ENCODE data around the gene SF3B3. TPM values are rescaled to one million over a fixed set of nuclear protein-coding genes. Genes with fewer than 3 reads are reported as not detected.
"Not testable (repeated sequence)": the region's sequence is repeated elsewhere in the genome, so short reads cannot be mapped to it uniquely, and the experiment has no call there.

SF3B3 gene
- total RNA-seq, 1 experiment from 2014 or later, result 326 TPM

DNA sequence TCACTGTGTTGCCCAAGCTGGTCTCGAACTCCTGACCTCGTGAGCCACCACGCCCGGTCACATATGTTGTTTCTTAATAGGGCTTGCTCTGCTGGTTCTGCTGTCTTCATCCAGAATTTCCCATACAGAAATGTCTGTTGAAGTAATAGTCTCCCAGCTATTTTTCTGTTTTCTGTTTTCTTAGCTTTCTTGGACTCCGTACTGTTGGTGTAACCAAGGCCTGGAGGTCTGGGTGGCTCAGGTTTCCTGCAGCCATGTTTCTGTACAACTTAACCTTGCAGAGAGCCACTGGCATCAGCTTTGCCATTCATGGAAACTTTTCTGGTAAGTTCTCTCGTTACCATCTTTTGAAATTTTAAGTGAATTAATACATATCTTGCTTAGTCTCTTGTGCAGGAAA is 2.8 kb downstream of the SF3B3 start:
- ChIA-PET POLR2A (ENCODE audit: unreplicated experiment) (no interaction called here), CTCF (no interaction called here)
- Histone ChIP-seq H3K27ac (no peak overlapping the region), H3K4me1 (replicated peaks; ENCODE audit: insufficient read depth) (peaks cover 45% of the 10 kb centered on the region), H3K79me2 (ENCODE audit: low read depth) (peaks cover 96% of the 10 kb centered on the region), H3K9me3 (ENCODE audit: insufficient read depth, low read depth) (no peaks in the 10 kb centered on the region), H3K4me2 (peak overlapping the region; percentile 100), H2AFZ (no peak overlapping the region), H4K20me1 (ENCODE audit: insufficient read depth) (peaks cover 58% of the 10 kb centered on the region), H3F3A (ENCODE audit: insufficient read depth, low read depth) (peaks cover 37% of the 10 kb centered on the region), H3K9me2 (ENCODE audit: insufficient read depth) (no peaks in the 10 kb centered on the region), H3K36me3 (ENCODE audit: low read depth) (peaks cover 57% of the 10 kb centered on the region), H3K4me3 (peak overlapping the region; percentile 99), H3K27me3 (ENCODE audit: insufficient read depth, low read depth) (no peaks in the 10 kb centered on the region)
- intact Hi-C loops (cut with micrococcal nuclease; ENCODE audit: unreplicated experiment), result no loop called here
- BruUV-seq (replicated peaks), result no TSS peak
- DNase-seq, result no peak
- TF ChIP-seq EZH2 (IDR thresholded peaks at IDR 0.05; ENCODE audit: low read depth), result no peak
- TF ChIP-seq CTCF (conservative IDR thresholded peaks at IDR 0.05), result no peak

DNA sequence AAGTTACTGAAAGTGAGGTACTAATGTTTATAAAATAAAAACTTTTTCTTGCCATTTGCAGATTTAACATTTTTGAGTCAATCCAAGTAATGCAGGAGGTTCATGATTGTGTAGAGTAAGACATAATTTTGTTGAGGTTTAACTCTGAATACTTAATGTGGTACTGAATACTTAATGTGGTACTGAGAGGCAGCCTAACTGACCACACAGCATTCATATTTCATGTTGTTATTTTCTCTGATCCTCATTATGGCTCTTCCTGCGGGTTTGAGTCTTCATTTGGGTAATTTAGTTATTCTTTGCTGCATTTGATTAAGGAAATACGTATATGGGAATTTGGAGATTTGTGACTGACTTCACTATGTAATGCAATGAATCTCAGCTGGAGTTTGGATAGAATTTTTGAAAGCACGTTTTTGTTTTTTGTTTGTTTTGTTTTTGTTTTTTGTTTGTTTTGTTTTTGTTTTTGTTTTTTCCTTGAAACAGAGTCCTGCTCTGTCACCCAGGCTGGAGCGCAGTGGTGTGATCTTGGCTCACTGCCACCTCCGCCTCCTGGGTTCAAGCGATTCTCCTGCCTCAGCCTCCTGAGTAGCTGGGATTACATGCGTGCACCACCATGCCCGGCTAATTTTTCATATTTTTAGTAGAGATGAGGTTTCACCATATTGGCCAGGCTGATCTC is 3.8 kb downstream of the SF3B3 start:
- POLR2A ChIA-PET (ENCODE audit: unreplicated experiment), result interaction anchor here (0.6 kb wide), 1 partner anchor 229 kb away, joined by 3 read pairs; no protein-coding TSS in a partner anchor
- Histone ChIP-seq H3K9me2 (ENCODE audit: insufficient read depth) (no peaks in the 10 kb centered on the region), H3K79me2 (ENCODE audit: low read depth) (peaks cover 95% of the 10 kb centered on the region), H3K4me2 (peak overlapping the region; percentile 100), H3K4me3 (no peak overlapping the region; the same call in 1 of the 2 replicates), H3K27ac (no peak overlapping the region), H4K20me1 (ENCODE audit: insufficient read depth) (peaks cover 69% of the 10 kb centered on the region), H3K4me1 (replicated peaks; ENCODE audit: insufficient read depth) (peaks cover 39% of the 10 kb centered on the region), H3F3A (ENCODE audit: insufficient read depth, low read depth) (peaks cover 42% of the 10 kb centered on the region), H3K9me3 (ENCODE audit: insufficient read depth, low read depth) (no peaks in the 10 kb centered on the region), H3K36me3 (ENCODE audit: low read depth) (peaks cover 64% of the 10 kb centered on the region), H3K27me3 (ENCODE audit: insufficient read depth, low read depth) (no peaks in the 10 kb centered on the region), H2AFZ (no peak overlapping the region)
- no peak for DNase-seq
- CTCF ChIA-PET, result no interaction called here
- TF ChIP-seq CTCF (conservative IDR thresholded peaks at IDR 0.05) (no peak), EZH2 (IDR thresholded peaks at IDR 0.05; ENCODE audit: low read depth) (no peak)
- intact Hi-C loops (cut with micrococcal nuclease; ENCODE audit: unreplicated experiment), result no loop called here
- no TSS peak for BruUV-seq (replicated peaks)

GRCh38 chr16:70529051-70529777 is 5.6 kb downstream of the SF3B3 start:
- Histone ChIP-seq H3K9me3 (ENCODE audit: insufficient read depth, low read depth) (no peaks in the 10 kb centered on the region), H3K27me3 (ENCODE audit: insufficient read depth, low read depth) (no peaks in the 10 kb centered on the region), H3K4me3 (no peak overlapping the region), H3K79me2 (ENCODE audit: low read depth) (peaks cover 98% of the 10 kb centered on the region), H2AFZ (no peak overlapping the region), H4K20me1 (ENCODE audit: insufficient read depth) (peaks cover 82% of the 10 kb centered on the region), H3K36me3 (ENCODE audit: low read depth) (peaks cover 80% of the 10 kb centered on the region), H3K27ac (peak overlapping the region; percentile 64), H3K4me2 (peak overlapping the region; percentile 43), H3F3A (ENCODE audit: insufficient read depth, low read depth) (peaks cover 50% of the 10 kb centered on the region), H3K9me2 (ENCODE audit: insufficient read depth) (no peaks in the 10 kb centered on the region), H3K4me1 (replicated peaks; ENCODE audit: insufficient read depth) (peaks cover 35% of the 10 kb centered on the region)
- TF ChIP-seq EZH2 (IDR thresholded peaks at IDR 0.05; ENCODE audit: low read depth), result no peak
- peak; percentile 76 for TF ChIP-seq CTCF (conservative IDR thresholded peaks at IDR 0.05)
- no TSS peak for BruUV-seq (replicated peaks)
- ChIA-PET CTCF (no interaction called here), POLR2A (ENCODE audit: unreplicated experiment) (no interaction called here)
- DNase-seq, result peak in 1 of 2 experiments; percentile 63
- intact Hi-C loops (cut with micrococcal nuclease; ENCODE audit: unreplicated experiment), result no loop called here

DNA sequence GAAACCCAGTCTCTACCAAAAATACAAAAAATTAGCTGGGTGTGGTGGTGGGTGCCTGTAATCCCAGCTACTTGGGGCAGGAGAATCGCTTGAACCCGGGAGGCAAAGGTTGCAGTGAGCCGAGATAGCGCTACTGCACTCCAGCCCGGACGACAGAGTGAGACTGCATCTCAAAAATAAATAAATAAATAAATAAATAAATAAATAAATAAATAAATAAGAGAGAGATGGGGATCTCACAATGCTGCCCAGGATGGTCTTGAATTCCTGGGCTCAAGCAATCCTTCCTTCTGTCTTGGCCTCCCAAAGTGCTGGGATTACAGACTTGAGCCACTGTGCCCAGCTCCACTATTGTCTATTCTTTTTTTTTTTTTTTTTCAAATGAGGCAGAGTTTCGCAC is 6.3 kb downstream of the SF3B3 start:
- H2AFZ ChIP-seq; BruUV-seq (replicated peaks); H3K9me3 ChIP-seq (ENCODE audit: insufficient read depth, low read depth); H3K9me2 ChIP-seq (ENCODE audit: insufficient read depth); CTCF ChIA-PET; DNase-seq; H3K27me3 ChIP-seq (ENCODE audit: insufficient read depth, low read depth); H3K4me3 ChIP-seq; H3K4me2 ChIP-seq; H3K27ac ChIP-seq: not testable (repeated sequence)
- H4K20me1 ChIP-seq (ENCODE audit: insufficient read depth), result peaks cover 84% of the 10 kb centered on the region
- peaks cover 80% of the 10 kb centered on the region for H3K36me3 ChIP-seq (ENCODE audit: low read depth)
- peaks cover 96% of the 10 kb centered on the region for H3K79me2 ChIP-seq (ENCODE audit: low read depth)
- intact Hi-C loops (cut with micrococcal nuclease; ENCODE audit: unreplicated experiment), result loop anchor here (1.0 kb wide), 1 partner anchor 123 kb away; no protein-coding TSS in a partner anchor
- POLR2A ChIA-PET (ENCODE audit: unreplicated experiment), result interaction anchor here (0.6 kb wide), 1 partner anchor 810 kb away, joined by 5 read pairs; no protein-coding TSS in a partner anchor
- peaks cover 50% of the 10 kb centered on the region for H3F3A ChIP-seq (ENCODE audit: insufficient read depth, low read depth)
- peaks cover 35% of the 10 kb centered on the region for H3K4me1 ChIP-seq (replicated peaks; ENCODE audit: insufficient read depth)

Data from PC-9 (cell line).